ENCODE data around the gene ABCC1.

GRCh38 chr16:16145286-16145685, 195.9 kb downstream of the ABCC1 start:
- TF ChIP-seq LEF1 (IDR thresholded peaks at IDR 0.05; ENCODE audit: borderline replicate concordance) (no peak), FOXA1 (IDR thresholded peaks at IDR 0.05) (no peak), BHLHE40 (IDR thresholded peaks at IDR 0.05; ENCODE audit: borderline replicate concordance) (no peak), ZNF384 (IDR thresholded peaks at IDR 0.05) (no peak), SUZ12 (IDR thresholded peaks at IDR 0.05) (no peak), TARDBP (IDR thresholded peaks at IDR 0.05) (no peak), FOXM1 (IDR thresholded peaks at IDR 0.05; ENCODE audit: borderline replicate concordance) (no peak), FOXK2 (IDR thresholded peaks at IDR 0.05) (no peak), HDGF (IDR thresholded peaks at IDR 0.05; ENCODE audit: borderline replicate concordance) (no peak), SP1 (IDR thresholded peaks at IDR 0.05) (no peak), PKNOX1 (IDR thresholded peaks at IDR 0.05) (no peak), CTBP1 (IDR thresholded peaks at IDR 0.05; ENCODE audit: borderline replicate concordance) (no peak), ELF4 (IDR thresholded peaks at IDR 0.05) (no peak)

Measured in HEK293T (cell line).